Activated CD4-positive, alpha-beta T cell treated with anti-CD3 and anti-CD28 coated beads, Interleukin-2, amount 50 U/mL, for 48 hours (primary cell): ENCODE measurements around the gene GLRB.
"Not testable (repeated sequence)": the region's sequence is repeated elsewhere in the genome, so short reads cannot be mapped to it uniquely, and the experiment has no call there.

ENCODE experiments used
- DNase-seq, 2 experiments: peaks; one replicate each; pipeline ENCODE4 v3.0.0-alpha.2; 2020

The GLRB gene

GRCh38 chr4:157075811-157076577 is at the start of gene GLRB:
Gene GLRB, plus strand, starts transcription at chr4:157076150. Its CDS starts 1,875 bp downstream, at chr4:157078025.
- DNase-seq: no peak

GRCh38 chr4:157035471-157035870 is 40.5 kb upstream of the GLRB start:
- no peak for DNase-seq

- DNase-seq: no peak
Measured at GRCh38 chr4:157040405-157040804, 35.5 kb upstream of the GLRB start.

GRCh38 chr4:157043131-157043530 is 32.8 kb upstream of the GLRB start:
- DNase-seq: no peak

- no peak for DNase-seq
Measured at GRCh38 chr4:157045507-157046127, 30.3 kb upstream of the GLRB start.

- DNase-seq: no peak
Measured at GRCh38 chr4:157048248-157048647, 27.7 kb upstream of the GLRB start.

- DNase-seq: no peak
Measured at GRCh38 chr4:157050561-157050960, 25.4 kb upstream of the GLRB start.

- no peak for DNase-seq
Measured at GRCh38 chr4:157052429-157053040, 23.4 kb upstream of the GLRB start.

GRCh38 chr4:157057218-157057617 is 18.7 kb upstream of the GLRB start:
- DNase-seq: no peak

GRCh38 chr4:157058899-157059298 is 17.1 kb upstream of the GLRB start:
- not testable (repeated sequence) for DNase-seq

- DNase-seq: no peak
Measured at GRCh38 chr4:157072002-157072401, 3.9 kb upstream of the GLRB start.

GRCh38 chr4:157075401-157075800 is 549 bp upstream of the GLRB start:
- no peak for DNase-seq

- DNase-seq: no peak
Measured at GRCh38 chr4:157076578-157076947, 613 bp downstream of the GLRB start.

- no peak for DNase-seq
Measured at GRCh38 chr4:157079441-157079840, 3.5 kb downstream of the GLRB start.

GRCh38 chr4:157080605-157081004 is 4.7 kb downstream of the GLRB start:
- no peak for DNase-seq

- DNase-seq: no peak
Measured at GRCh38 chr4:157095716-157096115, 19.8 kb downstream of the GLRB start.

- DNase-seq: no peak
Measured at GRCh38 chr4:157096439-157096838, 20.5 kb downstream of the GLRB start.

GRCh38 chr4:157099506-157099905 is 23.6 kb downstream of the GLRB start:
- no peak for DNase-seq

- no peak for DNase-seq
Measured at GRCh38 chr4:157104541-157104940, 28.6 kb downstream of the GLRB start.

GRCh38 chr4:157114671-157115070 is 38.7 kb downstream of the GLRB start:
- no peak for DNase-seq

- no peak for DNase-seq
Measured at GRCh38 chr4:157115613-157116335, 39.8 kb downstream of the GLRB start.

- no peak for DNase-seq
Measured at GRCh38 chr4:157121401-157121800, 45.5 kb downstream of the GLRB start.

- no peak for DNase-seq
Measured at GRCh38 chr4:157127571-157127970, 51.6 kb downstream of the GLRB start.

- no peak for DNase-seq
Measured at GRCh38 chr4:157128395-157128794, 52.4 kb downstream of the GLRB start.
